ENCODE data around the gene PITPNC1.

Gene PITPNC1

DNA sequence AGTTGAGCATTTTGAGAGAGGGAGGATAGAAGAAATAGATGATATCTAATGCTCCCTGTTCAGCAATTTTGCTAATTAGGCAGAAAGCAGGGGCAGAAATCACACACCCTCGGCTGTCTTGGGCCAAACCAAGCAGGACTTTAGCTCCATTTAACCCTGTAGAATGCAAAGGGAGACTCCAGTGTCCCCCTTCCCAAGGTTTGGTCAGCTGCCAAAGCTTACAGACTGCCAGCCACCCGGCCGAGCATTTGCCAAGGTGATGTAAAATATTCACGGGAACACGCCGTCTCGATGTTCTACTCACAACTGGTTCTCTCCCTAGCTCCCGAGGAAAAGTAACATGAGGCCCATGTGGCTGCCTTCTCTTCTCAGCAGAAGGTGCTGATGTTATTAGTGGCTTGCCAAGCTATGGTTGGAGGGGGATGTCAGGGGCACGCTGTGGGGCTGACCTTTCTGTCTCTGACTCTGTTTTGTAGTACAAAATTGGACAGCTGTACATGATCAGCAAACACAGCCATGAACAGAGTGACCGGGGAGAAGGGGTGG, 155.3 kb downstream of the PITPNC1 start:
- H3K27me3 ChIP-seq (ENCODE audit: insufficient read depth, low read depth), result no peaks in the 10 kb centered on the region

DNA sequence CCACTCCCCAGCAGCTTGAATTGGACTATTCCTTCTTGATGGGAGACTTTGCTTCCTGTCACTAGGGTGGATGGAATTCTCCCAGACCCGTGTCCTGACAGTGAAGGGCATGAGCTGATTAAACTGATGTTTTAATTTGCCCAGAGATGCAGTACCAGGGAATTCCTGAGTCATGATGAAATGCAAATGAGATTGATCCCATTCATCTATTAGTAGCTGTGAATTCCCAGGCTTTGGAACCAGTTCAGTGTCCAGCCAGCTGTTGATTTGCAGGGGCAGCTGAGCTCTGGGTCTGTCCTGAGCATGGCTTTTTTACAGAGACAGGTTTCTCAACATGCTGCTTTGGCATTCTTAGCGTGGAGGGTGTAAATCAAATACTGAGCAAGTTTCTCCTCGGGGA, 157.9 kb downstream of the PITPNC1 start:
- Histone ChIP-seq H3K27me3 (ENCODE audit: insufficient read depth, low read depth) (no peaks in the 10 kb centered on the region), H3K36me3 (ENCODE audit: insufficient read depth) (no peaks in the 10 kb centered on the region), H3K4me2 (no peak overlapping the region), H2AFZ (ENCODE audit: low read depth) (no peak overlapping the region), H3K27ac (no peak overlapping the region), H3K4me3 (IDR thresholded peaks at IDR 0.05; ENCODE audit: insufficient read depth, low read depth, low read length) (no peak overlapping the region), H3K79me2 (ENCODE audit: insufficient read depth, low read depth) (0 out of 2 replicates have a peak, but pooled peaks cover 6% of the 10 kb centered on the region), H3K9ac (no peak overlapping the region), H3K4me1 (ENCODE audit: low read depth, poor library complexity, severe bottlenecking) (no peaks in the 10 kb centered on the region), H4K20me1 (ENCODE audit: insufficient read depth) (no peaks in the 10 kb centered on the region)
- TF ChIP-seq, protein P1, sequence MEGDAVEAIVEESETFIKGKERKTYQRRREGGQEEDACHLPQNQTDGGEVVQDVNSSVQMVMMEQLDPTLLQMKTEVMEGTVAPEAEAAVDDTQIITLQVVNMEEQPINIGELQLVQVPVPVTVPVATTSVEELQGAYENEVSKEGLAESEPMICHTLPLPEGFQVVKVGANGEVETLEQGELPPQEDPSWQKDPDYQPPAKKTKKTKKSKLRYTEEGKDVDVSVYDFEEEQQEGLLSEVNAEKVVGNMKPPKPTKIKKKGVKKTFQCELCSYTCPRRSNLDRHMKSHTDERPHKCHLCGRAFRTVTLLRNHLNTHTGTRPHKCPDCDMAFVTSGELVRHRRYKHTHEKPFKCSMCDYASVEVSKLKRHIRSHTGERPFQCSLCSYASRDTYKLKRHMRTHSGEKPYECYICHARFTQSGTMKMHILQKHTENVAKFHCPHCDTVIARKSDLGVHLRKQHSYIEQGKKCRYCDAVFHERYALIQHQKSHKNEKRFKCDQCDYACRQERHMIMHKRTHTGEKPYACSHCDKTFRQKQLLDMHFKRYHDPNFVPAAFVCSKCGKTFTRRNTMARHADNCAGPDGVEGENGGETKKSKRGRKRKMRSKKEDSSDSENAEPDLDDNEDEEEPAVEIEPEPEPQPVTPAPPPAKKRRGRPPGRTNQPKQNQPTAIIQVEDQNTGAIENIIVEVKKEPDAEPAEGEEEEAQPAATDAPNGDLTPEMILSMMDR (conservative IDR thresholded peaks at IDR 0.05; ENCODE audit: low read depth, low read length), result no peak

More for the DNA sequence above, 155.3 kb downstream of the PITPNC1 start:
- no peaks in the 10 kb centered on the region for H3K36me3 ChIP-seq (ENCODE audit: insufficient read depth)
- H3K4me1 ChIP-seq (ENCODE audit: low read depth, poor library complexity, severe bottlenecking), result no peaks in the 10 kb centered on the region
- no peak overlapping the region for H3K27ac ChIP-seq
- H3K4me2 ChIP-seq, result no peak overlapping the region
- H3K9ac ChIP-seq, result no peak overlapping the region
- TF ChIP-seq, protein P1 (conservative IDR thresholded peaks at IDR 0.05; ENCODE audit: low read depth, low read length), result no peak
- H4K20me1 ChIP-seq (ENCODE audit: insufficient read depth), result no peaks in the 10 kb centered on the region
- peaks cover 14% of the 10 kb centered on the region; the same call in 1 of the 2 replicates for H3K79me2 ChIP-seq (ENCODE audit: insufficient read depth, low read depth)
- no peak overlapping the region for H3K4me3 ChIP-seq (IDR thresholded peaks at IDR 0.05; ENCODE audit: insufficient read depth, low read depth, low read length)
- H2AFZ ChIP-seq (ENCODE audit: low read depth), result no peak overlapping the region

DNA sequence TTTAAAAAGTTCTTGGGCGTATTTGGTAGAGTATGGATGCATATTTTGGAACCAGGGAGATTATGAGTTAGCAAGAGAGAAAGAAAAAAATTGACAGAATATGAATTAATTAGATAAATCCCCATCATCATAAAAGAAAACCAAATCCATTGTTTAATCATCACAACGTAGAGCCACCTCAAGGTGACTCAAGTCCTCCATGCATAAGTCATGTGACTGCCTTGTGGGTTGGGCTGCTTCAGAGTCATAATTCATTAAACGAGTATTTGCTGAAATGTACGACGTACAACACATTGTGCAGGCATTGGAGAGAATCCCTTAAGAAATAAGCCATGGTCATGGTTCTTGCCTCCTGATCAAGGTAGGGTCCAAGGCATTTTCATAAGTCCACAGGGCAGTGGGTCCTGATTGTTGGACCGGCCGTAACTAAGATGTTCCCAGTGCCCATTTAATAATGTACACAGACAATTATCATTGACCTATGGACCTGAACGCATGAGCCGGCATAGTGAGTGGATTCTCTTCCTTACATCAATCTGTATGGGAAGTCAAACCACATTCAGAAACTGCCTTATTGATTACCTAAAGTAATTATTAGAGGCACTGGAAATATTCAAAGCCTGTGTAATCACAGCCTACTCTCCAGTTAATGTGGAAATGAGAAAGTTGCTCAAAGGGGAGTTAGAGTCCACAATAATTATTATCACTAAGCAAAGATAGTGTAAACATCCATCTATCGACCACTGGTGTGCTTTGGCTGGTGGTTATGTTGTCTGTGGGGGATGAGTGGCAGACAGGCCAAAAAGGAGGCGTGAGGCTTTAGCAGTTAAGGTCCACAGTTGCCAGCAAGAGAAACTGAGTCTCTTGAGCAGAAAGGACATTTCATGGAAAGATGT, 165.4 kb downstream of the PITPNC1 start:
- no peaks in the 10 kb centered on the region for H4K20me1 ChIP-seq (ENCODE audit: insufficient read depth)
- H2AFZ ChIP-seq (ENCODE audit: low read depth), result no peak overlapping the region
- no peaks in the 10 kb centered on the region for H3K36me3 ChIP-seq (ENCODE audit: insufficient read depth)
- no peaks in the 10 kb centered on the region for H3K4me1 ChIP-seq (ENCODE audit: low read depth, poor library complexity, severe bottlenecking)
- H3K4me2 ChIP-seq, result no peak overlapping the region
- TF ChIP-seq, protein P1 (conservative IDR thresholded peaks at IDR 0.05; ENCODE audit: low read depth, low read length), result no peak
- H3K27ac ChIP-seq, result no peak overlapping the region
- no peaks in the 10 kb centered on the region for H3K27me3 ChIP-seq (ENCODE audit: insufficient read depth, low read depth)
- H3K4me3 ChIP-seq (IDR thresholded peaks at IDR 0.05; ENCODE audit: insufficient read depth, low read depth, low read length), result no peak overlapping the region
- H3K9ac ChIP-seq, result no peak overlapping the region
- peaks cover 4% of the 10 kb centered on the region; the same call in 1 of the 2 replicates for H3K79me2 ChIP-seq (ENCODE audit: insufficient read depth, low read depth)

DNA sequence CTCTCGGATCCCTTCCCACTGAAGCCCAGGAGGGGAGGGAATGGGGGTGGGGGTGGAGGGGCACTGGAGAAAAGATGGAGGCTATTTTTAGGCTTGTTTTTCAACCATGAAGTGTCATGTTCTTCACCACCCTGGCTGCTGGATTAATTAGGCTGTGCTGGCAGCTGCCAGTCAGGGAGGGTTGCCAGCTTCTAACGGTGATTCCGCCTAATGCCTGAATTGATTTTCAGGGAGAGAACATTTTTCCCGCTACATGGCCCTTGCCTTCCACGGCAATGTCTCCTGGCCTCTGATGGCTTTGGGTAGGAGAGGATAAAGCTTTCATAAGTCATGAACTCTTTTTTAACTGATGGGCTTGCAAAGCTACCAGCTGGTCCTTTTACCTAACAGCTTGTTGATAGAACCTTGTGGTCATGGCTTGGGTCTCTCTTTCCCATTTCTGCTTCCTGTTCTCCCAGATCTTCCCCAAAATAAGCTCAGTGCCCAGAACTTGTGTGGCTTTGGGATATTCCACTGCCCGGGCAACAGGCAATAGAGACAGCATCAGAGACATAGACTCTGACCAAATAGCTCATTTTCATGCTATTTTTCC, 167.4 kb downstream of the PITPNC1 start:
- Histone ChIP-seq H3K36me3 (ENCODE audit: insufficient read depth) (no peaks in the 10 kb centered on the region), H3K4me3 (IDR thresholded peaks at IDR 0.05; ENCODE audit: insufficient read depth, low read depth, low read length) (no peak overlapping the region), H3K27ac (no peak overlapping the region), H3K9ac (no peak overlapping the region), H3K79me2 (ENCODE audit: insufficient read depth, low read depth) (peaks cover 4% of the 10 kb centered on the region; the same call in 1 of the 2 replicates), H3K4me2 (no peak overlapping the region), H3K27me3 (ENCODE audit: insufficient read depth, low read depth) (no peaks in the 10 kb centered on the region), H3K4me1 (ENCODE audit: low read depth, poor library complexity, severe bottlenecking) (no peaks in the 10 kb centered on the region), H4K20me1 (ENCODE audit: insufficient read depth) (no peaks in the 10 kb centered on the region), H2AFZ (ENCODE audit: low read depth) (no peak overlapping the region)
- TF ChIP-seq, protein P1 (conservative IDR thresholded peaks at IDR 0.05; ENCODE audit: low read depth, low read length), result no peak
